GM18868 (cell line): ENCODE results near the gene PEAR1.

Experiments used
- ATAC-seq: cut with Tn5 transposase; IDR thresholded peaks from one replicate; pipeline ENCODE4 v1.9.1; 2021; ENCODE audit warnings: mild to moderate bottlenecking, moderate library complexity; ENCODE audit not compliant: unreplicated experiment

The PEAR1 gene

GRCh38 chr1:156958247-156958714, 64.8 kb downstream of the PEAR1 start:
- no peak for ATAC-seq

DNA sequence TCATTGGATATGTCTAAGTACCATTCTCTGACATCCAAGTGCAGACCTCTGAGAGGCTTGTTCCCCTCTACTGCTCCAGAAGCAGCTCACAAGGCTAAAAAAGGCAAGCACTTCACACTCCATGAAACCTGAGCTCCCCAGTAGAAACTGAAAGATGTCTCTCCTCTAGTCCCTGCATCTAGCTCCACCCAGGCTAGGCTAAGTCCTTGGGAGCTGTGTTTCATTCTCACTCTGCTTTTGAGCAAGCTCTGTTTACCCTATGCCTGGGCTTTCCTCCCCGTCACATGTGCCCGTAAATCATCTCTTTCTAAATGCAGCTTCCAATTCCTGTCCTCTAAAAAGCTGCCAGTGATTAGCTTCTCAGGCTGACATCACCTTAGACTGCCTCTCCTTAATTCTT, 65.9 kb downstream of the PEAR1 start:
- ATAC-seq, result peak; percentile 38

GRCh38 chr1:156959925-156960324, 66.4 kb downstream of the PEAR1 start:
- ATAC-seq, result no peak

DNA sequence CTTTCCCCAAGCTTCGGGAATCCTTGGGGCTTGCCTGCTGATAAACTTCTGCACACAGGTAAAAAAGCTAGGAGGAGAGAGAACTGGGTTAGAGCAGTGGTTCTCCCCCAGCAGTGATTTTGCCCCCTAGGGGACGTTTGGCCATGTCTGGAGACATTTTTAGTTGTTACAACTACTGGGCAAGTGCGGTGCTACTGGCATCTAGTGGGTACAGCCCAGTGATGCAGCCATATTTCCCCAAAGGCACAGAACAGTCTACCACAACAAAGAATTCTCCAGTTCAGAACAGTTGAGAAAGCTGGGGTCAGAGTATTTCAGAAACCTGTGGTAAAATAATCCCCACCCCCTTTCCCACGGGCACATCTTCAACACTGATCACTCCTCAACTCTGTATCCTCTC, 68.2 kb downstream of the PEAR1 start:
- no peak for ATAC-seq

DNA sequence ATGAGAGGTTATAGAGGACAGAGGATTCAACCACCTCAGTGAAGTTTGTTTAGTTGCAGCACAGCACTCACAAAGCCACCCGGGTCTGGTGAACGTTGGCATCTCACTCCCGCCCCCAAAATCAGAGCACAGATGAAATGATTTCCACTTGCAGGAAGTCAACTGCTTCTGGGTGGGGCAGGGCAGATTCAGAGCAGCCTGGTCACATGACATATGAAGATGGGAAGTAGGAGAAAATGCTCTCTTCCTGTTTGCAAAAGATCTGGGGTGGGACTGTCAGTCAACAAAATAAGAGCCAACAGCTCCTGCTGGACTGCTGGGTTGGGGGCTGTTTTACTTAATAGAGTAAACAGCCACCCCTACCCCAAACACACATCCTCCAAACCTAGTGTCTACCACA, 70.1 kb downstream of the PEAR1 start:
- no peak for ATAC-seq

GRCh38 chr1:156964441-156964840, 70.9 kb downstream of the PEAR1 start:
- no peak for ATAC-seq
